Stimulated activated naive CD4-positive, alpha-beta T cell treated with Interleukin-2 at 50 U/mL for 16 hours (primary cell): ENCODE measurements around the gene GPD1.

Experiments used
- DNase-seq: peaks from one replicate; lab custom pipeline; 2025; lab: John Stamatoyannopoulos, UW

Gene GPD1

DNA sequence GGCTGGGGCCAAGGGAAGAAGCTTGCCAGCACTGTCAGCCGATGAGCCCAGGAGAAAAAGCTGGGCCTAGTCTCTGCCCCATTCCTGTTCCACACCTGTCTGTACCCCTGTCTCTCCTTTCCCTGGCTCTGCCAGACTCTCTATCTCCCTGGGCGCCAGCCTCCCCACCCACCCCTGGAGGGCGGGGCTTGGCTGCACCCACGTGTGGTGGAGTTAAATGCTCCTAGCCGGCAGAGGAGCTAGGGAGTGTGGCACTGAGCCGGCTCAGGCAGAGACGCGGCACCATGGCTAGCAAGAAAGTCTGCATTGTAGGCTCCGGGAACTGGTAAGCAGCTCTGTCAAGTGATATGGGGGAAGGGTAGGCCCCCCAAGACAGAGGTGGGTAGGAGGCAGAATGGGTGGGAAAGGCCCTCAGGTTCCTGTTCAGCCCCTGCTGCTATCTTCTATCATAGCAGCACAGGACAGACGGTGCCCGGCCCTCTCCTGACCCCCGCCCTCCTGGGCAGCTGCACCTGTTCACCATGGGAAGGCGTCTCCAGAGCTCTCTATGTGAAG is at the start of gene GPD1:
GPD1 (plus strand) TSS at position 242 of the 555 bp plus-strand sequence; CDS start at position 285, 43 bp downstream.
- peak; percentile 9 for DNase-seq

DNA sequence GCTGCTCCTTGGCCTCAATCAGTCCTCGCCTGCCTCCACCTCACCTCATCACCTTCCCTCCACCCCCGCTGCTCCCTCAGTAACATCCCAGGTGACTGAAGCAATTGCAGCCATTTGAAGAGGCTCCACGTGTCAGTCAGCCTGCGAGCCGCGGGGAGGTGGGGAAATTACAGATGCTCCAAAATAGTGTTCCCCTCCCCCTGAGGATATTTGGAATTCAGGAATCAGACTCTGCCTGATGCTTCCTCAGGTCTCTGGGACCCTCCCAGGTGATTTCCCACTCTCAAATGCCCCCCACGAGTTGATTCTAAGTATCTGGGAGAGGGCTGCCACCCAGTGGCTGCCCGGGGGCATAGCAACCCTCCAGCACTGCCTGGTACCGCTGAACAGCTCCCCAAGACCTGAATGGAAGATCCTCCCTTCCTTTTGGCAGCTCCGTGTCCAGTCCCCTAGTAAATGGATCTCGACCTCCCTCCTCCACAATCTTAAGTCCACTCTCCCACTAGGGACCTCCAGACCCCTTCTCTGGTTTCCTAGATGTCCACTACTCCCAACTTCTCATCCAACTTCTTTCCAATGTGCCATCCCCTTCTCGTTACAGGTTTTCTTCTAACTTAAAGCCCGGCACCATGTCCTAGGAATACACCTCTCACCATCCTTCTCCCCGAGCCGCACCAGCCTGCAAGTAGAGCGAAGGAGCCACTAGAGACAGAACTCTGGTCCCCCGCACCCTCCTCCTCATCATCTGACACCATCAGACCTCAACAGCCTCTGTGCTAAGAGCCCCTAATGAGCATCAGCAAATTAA is 47.8 kb upstream of the GPD1 start:
- DNase-seq, result peak; percentile 47

DNA sequence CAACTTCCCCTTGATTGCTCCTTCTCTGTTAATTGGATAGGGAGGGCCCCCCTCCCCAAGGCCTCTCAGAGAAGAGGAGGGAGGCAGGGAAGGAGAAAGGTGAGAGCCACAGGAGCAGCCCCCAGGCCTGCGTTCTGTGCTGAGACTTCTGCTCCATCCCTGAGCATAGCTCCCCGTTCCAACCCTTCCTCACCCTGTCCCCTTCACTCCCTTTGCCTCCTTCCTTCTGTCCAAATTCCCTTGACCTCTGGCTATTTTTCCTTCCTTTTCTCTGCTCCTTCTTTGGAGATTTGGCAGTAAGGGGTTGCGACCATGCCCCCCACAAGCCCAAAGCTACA is 47.2 kb upstream of the GPD1 start:
- no peak for DNase-seq

DNA sequence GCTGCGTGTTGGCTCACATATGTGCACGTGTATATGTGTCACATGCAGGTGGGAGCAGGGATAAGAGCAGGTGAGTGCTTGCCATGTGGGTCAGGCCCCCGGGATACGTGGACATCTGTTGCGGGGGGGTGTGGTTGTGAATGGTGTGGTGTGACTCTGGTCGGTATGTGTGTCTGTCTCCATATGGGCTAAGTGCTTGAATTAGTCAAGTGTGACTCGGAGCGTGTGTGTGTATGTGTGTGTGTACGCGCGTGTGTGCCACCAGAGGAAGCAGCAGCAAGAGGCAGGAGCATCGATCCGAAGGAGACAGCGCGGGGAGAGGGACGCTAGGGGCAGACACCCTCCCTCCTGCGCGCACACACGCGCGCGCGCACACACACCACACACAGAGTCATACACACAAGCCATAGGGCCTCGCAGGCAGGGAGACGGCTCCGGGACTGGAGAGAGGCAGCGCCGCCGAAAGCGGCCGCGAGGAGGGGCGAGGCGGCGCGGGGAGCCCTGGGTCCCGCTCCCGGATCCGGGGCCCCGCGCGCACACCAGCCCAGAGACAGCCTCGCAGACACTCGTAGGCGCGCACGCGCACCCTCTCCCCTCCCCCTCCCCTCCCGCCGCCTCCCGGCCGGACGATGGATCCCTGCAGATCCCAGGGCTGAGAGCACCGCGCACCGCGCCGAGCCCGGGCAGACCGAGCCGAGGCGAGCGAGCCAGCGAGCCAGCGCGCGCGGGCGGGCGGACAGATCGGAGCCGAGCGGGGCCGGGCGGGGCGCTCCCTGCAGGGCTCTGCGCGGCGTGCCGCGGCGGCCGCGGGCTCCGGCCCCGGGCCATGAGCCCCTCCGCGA is 46.6 kb upstream of the GPD1 start, which contains the start of gene ASIC1:
ASIC1 (plus strand) TSS at position 597 of the 842 bp plus-strand sequence. CDS start 1,171 bp downstream, outside the sequence.
- DNase-seq, result peak; percentile 38

DNA sequence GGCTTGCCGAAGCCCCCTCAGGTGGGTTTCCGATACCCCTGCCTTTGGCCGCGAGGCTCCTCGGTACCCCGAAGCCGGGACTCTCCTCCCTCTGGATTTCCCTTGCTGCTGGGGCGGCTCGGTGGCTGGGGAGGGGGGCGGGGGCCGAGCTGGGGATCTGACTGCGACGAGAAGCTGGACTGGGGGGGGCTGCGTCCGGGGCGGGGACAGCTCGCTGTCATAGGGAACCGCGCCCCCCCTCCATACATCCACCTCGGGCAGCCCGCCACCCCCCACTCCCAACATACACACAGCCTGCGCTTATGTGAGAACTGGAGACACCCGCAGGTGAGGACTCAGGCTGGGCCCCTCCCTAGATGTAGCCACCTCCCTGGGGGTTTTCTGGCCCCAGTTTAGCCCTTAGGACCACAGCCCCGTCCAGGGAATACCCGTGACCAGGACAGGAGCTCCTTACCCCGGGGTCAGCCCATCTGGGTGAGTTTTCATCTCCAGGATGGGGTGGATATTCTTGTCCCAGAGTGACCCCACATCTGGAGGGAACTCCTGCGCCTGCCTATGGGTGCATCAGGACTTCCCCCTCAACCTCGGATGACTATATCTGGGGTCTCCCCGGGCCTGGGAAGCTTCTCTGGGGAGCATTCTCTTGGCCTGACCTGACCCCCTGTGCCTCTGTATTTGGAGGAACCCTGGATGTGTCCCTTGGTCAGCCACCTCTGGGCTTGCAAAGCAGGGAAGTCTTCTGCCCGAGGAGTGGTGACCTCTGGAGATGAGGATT is 45.7 kb upstream of the GPD1 start:
- DNase-seq, result no peak

DNA sequence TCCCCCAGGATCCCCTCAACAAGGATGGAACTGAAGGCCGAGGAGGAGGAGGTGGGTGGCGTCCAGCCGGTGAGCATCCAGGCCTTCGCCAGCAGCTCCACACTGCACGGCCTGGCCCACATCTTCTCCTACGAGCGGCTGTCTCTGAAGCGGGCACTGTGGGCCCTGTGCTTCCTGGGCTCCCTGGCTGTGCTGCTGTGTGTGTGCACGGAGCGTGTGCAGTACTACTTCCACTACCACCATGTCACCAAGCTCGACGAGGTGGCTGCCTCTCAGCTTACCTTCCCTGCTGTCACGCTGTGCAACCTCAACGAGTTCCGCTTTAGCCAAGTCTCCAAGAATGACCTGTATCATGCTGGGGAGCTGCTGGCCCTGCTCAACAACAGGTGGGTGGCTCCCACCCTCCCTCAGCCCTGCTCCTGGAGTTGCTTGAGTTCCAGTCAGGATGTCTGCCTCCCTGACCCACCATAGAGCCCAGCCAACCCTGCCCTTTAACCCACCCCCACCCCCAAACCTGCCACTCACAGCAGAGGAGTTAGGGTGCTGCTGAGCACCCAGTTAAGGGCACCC is 45.0 kb upstream of the GPD1 start:
- no peak for DNase-seq

DNA sequence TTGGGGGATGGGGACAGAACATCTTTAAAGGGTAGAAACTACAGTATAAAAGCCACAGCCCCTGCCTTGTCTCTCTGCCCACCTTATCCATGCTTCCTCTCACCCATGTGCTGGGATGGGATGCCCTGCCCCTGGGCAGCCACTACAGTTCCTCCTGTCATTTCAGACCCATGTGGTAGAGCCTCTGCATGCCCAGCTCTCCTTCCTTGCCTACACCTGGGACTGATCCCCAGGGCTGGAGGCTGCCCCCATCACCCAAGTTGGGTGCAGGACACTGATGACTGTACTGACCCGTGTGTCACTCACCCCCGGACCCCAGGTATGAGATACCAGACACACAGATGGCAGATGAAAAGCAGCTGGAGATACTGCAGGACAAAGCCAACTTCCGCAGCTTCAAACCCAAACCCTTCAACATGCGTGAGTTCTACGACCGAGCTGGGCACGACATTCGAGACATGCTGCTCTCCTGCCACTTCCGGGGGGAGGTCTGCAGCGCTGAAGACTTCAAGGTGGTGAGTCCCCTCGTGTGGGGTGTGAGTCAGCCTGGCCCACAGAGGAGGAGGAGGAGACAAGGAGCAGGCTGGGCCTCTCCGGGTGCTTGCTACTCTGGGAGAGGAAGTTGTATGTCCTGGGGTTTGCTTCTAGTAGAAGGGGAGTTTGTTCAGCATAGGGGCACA is 44.2 kb upstream of the GPD1 start:
- DNase-seq, result peak; percentile 9

DNA sequence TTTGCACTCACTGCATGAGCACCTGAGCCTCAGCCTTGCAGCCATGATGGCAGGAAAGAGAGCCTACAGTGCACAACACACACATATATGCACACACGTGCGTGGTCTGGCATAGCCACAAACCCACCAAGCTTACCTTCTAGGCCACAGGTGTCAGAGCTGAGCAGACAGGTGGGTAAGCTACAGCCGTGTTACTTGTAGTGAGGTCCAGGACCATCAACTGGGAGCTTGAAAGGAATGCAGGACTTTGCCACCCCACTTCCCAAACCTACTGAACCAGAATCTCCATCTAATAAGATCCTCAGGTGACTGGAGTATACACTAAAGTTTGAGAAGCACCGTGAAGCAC is 43.7 kb upstream of the GPD1 start:
- no peak for DNase-seq

DNA sequence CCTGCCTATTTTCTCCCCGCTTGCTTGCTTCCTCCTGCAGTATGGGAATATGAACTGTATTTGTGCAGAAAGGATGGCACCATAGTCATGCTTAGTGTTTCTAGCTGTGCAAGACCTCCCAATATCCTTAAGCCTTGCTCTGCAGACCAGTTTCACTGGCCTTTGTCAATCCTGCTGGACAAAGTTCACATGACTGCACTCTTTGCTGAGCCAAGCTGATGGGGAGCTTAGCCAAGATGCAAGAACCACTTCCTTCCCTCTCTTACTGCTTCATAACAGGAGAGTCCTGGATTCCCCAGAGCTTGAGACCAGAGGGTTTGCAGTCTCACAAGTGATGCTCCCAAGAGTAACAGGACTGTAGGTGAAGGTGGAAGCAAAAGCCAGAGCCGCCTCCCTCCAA is 42.6 kb upstream of the GPD1 start:
- DNase-seq, result no peak

DNA sequence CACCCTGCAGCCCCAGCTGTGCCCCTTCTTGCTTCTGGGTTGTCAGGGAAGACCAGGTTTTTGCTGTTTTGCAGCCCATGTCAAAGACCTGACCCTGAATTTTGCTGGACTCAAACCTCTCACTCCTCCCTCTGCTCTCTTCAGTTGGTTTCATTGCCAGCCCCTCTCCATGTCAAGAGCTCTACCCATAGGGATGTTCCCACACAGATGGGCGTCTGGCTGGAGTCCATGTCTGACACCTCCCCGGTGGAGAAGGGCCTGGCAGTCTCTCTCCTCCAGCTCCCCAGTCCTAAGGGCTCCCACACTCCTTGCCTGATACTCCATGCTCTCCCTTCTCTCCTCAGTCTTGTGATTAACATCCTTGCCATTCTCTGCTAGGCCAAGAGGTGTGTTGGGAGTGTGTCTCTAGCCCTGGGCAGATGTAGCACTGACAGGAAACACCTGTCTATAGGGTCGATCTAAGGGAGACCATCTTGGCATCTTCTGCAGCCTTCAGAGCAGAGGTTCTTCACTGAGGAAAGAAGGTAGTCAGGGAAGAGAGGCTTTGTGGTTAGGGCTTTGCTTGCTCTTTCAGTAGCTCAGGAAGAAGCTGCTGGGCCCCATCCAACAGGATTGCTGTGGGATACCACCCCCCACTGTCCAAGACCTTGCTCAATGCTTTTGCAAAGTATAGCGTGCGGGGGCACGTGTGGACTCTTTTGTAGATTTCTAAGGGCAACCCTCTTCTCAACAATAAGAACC is 41.7 kb upstream of the GPD1 start:
- no peak for DNase-seq

DNA sequence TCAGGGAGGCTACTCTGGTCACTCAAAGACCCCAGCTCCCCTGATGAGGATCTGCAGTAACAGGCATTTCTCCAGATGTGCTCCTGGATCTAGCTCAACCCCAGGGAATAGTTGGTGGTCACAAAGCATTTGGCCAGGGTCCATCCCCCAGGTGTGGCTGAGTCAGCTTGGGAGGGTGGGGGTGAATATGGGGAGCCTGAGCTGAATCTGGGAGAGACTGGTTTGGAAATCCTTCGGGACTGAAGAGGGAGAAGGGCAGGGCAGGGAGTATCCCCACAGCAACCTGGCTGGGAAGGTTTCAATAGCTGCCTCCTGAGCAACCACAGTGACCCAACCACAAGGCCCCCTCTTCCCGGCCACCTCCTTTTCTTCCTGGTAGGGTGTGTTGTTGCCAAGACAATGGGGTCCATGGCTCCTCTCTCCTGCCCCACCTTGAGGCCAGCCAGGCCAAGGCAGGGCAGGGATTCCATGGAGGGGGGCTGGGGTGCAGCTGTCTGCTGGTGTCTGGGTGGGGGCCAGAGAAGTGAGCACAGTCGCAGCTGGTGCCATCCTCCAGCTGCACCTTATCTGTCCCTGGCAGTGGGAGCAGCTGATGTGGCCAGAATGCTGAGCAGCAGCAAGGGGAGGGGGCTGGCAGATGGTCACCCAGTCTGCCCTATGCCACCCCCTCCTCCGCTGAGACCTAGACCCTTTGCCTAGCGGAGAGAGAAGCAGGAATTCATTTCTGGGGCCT is 40.9 kb upstream of the GPD1 start:
- DNase-seq, result no peak

DNA sequence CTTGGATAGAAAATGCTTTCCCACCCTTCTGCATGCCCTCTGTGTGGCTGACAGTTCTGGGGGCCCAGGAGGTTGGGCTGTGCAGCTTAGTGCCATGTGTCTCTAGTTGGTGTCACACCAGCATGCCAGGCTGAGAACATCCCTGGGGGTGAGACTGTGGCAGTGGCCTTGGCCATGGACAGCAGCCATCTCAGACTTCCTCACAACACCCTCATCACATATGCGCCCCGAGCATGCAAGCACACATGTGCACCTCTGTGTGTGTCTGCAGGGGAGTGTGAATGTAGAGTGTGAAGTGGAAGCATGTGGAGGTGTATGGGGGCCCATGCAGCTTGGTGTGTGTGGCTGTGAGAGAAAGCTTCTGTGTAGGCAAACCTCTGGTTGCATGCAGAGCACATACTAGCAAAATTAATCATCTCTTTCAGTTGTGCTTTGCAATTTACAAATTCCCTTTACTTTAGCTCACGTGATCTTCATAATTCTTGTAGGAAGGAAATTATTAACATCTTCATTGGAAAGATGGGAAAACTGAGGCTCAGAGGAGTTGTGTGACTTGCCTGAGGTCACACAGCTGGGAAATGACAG is 38.0 kb upstream of the GPD1 start:
- DNase-seq, result no peak

DNA sequence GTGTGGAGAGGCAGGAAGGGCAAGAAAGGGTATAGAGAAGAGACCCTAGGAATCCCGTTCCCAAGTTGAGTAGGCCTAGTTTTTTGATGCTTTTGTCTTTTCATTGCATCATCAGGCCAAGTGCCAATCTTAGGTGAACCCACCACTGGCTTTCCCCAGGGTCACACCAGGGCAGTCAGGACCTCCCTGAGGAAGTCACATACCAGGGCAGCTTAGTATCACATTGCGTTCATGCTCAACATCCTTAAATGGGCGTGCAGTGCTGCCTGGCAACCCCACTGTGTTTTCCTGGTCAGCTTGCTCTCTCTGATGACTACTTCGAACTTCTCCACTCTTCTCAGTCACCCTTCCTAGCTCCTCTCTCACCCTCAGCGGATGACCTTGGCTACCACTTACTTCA is 37.4 kb upstream of the GPD1 start:
- DNase-seq, result no peak

DNA sequence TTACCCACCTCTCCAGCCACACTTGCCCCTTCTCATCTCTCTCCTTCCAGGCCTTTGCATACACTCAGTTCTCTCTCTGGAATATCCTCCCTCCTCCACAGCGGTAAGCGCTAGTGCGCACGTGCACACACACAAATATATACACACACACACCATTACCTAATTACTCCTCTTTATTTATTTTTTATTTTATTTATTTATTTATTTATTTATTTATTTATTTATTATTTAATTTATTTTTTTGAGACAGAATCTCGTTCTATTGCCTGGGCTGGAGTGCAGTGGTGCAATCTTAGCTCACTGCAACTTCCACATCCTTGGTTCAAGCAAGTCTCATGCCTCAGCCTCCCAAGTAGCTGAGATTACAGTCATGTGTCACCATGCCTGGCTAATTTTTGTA is 34.7 kb upstream of the GPD1 start:
- no peak for DNase-seq

DNA sequence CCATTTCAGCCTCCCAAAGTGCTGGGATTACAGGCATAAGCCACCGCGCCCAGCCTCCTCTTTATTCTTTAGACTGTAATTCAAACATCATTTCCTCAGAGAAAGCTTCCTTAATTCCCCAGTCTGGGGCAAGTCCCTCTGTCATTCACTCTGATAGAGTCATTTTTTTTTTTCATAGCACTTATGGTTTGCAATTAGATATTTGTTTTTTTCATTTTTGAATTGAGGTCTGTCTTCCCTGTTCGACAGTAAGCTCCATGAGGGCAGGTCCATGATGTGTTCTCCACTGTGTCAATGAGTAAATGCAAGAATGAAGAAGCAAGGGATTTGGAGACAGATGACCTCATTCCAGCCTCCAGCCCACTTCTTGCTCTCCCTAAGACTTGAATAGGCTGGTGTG is 34.3 kb upstream of the GPD1 start:
- DNase-seq, result no peak

DNA sequence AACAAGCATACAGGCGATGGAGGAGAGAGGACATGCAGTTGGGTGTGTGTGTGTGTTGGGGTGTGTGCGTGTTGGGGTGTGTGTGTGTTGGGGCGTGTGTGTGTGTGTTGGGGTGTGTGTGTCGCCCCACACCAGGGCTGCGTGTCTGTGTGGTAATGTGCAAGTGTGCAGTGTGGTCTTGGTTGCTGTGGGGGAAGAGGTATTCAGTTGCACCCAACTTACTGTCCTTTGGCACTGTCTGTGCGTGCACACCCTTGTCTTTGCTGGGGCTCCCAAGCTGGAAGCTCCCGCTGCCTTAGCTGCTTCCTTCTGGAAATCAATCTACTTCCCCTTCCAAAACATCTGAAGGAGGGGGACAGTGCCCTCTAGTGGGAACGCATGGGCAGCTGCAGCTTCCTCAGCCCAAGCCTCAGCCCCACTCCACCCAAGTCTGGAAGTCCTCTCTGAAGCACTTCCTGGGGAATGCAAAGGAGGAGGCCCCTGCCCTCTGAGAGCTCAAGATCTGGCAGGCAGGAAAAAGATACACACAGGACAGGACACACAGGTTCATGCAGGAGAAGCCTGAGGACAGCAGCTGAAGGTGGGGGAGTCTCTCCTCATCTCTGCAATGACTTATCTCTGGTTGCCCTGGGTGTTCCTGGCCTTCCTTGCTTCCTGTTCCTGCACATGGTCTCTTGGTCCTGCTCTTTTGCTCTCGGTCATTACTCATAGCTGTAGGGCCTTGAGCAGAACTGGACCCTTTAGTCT is 33.3 kb upstream of the GPD1 start:
- peak; percentile 49 for DNase-seq

DNA sequence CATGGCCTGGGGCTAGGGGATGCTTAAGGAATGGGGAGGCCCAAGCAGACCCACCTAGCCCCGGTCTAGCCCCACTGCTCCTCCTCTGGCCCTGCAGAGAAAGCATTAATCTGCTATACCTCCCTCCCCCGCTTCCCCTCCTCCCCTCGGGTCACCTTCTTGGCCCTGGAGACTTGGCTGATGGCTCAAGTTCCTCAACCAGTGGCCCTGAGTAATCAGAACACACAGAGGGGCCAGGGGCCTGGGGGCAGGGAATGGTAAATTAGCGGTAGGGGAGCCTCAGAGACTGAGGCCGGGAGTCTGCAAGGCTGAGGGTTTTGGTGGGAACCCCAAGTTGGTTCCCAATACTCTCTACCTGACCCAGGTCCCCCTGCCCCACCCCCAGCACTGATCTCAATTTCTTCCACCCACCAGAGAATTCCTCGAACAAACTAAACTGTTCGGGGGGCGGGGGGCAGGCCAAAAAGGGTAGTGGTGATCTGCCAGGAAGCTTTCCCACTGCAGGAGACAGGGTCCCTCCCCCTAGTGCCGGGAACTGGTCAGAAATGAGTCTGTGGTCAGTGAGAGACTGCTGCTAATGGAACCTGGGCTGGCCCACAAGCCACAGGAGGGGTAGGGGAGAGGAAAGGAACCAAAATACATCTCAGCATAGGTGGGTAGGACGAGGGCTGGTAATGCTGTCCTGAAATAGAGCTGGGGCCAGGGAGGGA is 31.5 kb upstream of the GPD1 start:
- no peak for DNase-seq

DNA sequence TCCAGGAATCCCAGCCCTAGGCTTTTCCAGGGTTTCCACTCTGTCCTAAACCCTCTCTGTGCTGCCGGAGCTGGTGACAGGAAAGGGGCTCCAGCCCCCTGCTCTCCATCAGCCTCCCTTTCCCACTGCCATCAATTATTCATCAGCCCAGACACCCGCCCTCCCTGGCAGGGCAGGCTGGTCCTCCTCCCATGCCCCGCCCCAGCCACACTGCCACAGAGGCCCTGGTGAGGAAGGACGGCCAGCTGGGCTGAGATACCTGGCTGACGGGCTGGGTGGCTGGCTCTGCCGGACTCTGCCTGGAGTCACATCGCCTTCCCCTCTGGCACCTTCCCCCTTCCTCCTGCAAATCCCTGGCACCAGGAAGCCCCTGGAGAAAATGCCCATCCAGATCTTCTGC is 30.6 kb upstream of the GPD1 start:
- no peak for DNase-seq
